ENCODE results near the gene SH3PXD2B. TPM values are rescaled to one million over a fixed set of nuclear protein-coding genes. Genes with fewer than 3 reads are reported as not detected.

SH3PXD2B gene
- total and polyA plus RNA-seq, 2 donors (not counting 1 experiment from before 2014, with no cell fraction given), result not detected

DNA sequence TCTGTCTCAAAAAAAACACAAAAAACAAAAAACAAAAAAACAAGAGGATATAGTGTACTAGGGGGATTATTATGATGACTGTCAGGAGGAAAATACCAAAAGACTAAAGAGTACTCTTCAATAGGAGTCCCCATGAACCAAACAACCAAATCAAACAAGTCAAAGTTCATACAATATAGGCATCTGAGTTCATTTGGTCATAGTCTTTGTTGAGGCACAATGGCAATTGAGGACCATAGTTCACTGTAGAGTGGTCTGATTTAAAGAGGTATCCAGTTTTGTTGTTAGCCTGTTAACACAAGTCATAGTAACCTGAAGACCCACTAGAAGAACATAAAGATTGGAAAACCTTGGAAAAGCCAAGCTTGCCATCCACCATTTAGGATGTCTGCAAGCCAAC lies 159.5 kb downstream of the SH3PXD2B start:
- Histone ChIP-seq H2AFZ (ENCODE audit: insufficient read depth, low read depth, low read length, poor library complexity, severe bottlenecking) (no peak overlapping the region), H3K27ac (ENCODE audit: low read length in 2 of 2) (no peak overlapping the region), H3K27me3 (replicated peaks in 1 of 4; ENCODE audit: control extremely low read depth in 1 of 4, control insufficient read depth in 3 of 4, insufficient read depth in 4 of 4, low read length in 3 of 4) (no peaks in the 10 kb centered on the region), H4K20me1 (ENCODE audit: control insufficient read depth, insufficient read depth, low read length, poor library complexity, severe bottlenecking) (no peaks in the 10 kb centered on the region), H3K4me2 (replicated peaks; ENCODE audit: low read depth, low read length, poor library complexity, severe bottlenecking) (no peak overlapping the region), H3K79me2 (ENCODE audit: control insufficient read depth, insufficient read depth, low read length) (no peaks in the 10 kb centered on the region), H3K9me3 (ENCODE audit: control extremely low read depth in 1 of 3, control insufficient read depth in 2 of 3, insufficient read depth in 1 of 3, low read length in 2 of 3) (no peaks in the 10 kb centered on the region), H3K36me3 (replicated peaks in 1 of 2; ENCODE audit: control extremely low read depth in 1 of 2, control insufficient read depth in 1 of 2, extremely low read depth in 1 of 2, insufficient read depth in 2 of 2, low read length in 1 of 2) (no peaks in the 10 kb centered on the region), H3K4me1 (ENCODE audit: control insufficient read depth in 2 of 2, insufficient read depth in 2 of 2, low read length in 2 of 2) (no peaks in the 10 kb centered on the region), H3K4me3 (ENCODE audit: control extremely low read depth in 1 of 5, extremely low read depth in 1 of 5, insufficient read depth in 1 of 5, low read depth in 2 of 5, low read length in 4 of 5) (no peak overlapping the region), H3K9ac (ENCODE audit: low read length) (no peak overlapping the region)
- ChIA-PET CTCF (interaction anchor here (0.8 to 2.0 kb wide), 3 partner anchors 9 to 184 kb away, joined by 3 to 10 read pairs (median 5); no protein-coding TSS in a partner anchor), POLR2A (no interaction called here)
- intact Hi-C loops (cut with micrococcal nuclease), result loop anchor here (10.0 kb wide), 2 partner anchors 400 to 810 kb away; no protein-coding TSS in a partner anchor
- Mint-ChIP-seq H3K27ac (no peak overlapping the region), H3K4me3 (no peak overlapping the region), H3K4me1 (peaks cover 3% of the 10 kb centered on the region), H3K27me3 (peaks cover 8% of the 10 kb centered on the region), H3K9me3 (ENCODE audit: insufficient read depth) (no peaks in the 10 kb centered on the region)
- no peak for ATAC-seq (ENCODE audit: low read depth)
- DNase-seq, result no peak
- no peak for TF ChIP-seq CTCF (IDR thresholded peaks at IDR 0.05)
- TF ChIP-seq EZH2 (IDR thresholded peaks at IDR 0.05; ENCODE audit: borderline replicate concordance, insufficient read depth, low read depth, low read length, poor library complexity, severe bottlenecking), result no peak

DNA sequence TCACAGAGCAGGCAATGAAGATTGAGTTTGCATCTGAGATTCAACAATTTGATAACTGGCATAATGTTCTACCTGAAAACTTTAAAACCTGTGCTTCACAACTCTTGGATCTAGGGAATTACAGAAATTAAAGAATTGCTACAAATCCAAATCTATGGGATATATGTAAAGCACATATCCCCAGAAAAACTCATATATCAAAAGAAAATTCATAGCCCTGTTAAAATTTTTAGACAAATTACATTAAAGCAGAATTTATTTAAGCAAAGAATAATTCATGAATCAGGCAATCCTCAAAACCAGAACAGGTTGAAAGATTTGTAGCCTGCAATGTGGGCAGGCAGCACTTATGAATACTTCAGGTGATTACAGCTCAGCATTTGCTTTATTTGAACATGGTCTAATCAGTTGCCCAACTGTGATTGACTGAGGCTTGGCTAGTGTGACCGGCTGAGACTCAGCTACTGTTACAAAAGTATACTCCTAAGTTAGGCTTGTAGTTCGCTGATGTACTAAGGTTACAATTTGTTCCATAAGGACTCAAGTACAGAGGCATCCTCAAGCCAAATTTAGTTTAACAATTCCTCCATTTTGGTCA lies 160.5 kb downstream of the SH3PXD2B start:
- no peak overlapping the region for H3K4me3 ChIP-seq (ENCODE audit: control extremely low read depth in 1 of 5, extremely low read depth in 1 of 5, insufficient read depth in 1 of 5, low read depth in 2 of 5, low read length in 4 of 5)
- no peak for ATAC-seq (ENCODE audit: low read depth)
- Mint-ChIP-seq H3K27me3 (peaks cover 8% of the 10 kb centered on the region), H3K4me3 (no peak overlapping the region), H3K4me1 (peaks cover 3% of the 10 kb centered on the region), H3K27ac (no peak overlapping the region), H3K9me3 (ENCODE audit: insufficient read depth) (no peaks in the 10 kb centered on the region)
- H3K27me3 ChIP-seq (replicated peaks in 1 of 4; ENCODE audit: control extremely low read depth in 1 of 4, control insufficient read depth in 3 of 4, insufficient read depth in 4 of 4, low read length in 3 of 4), result no peaks in the 10 kb centered on the region
- intact Hi-C loops (cut with micrococcal nuclease), result loop anchor here (1.0 to 10.0 kb wide), 6 partner anchors 10 to 809 kb away; partner anchors contain the start of gene STK10
- no peaks in the 10 kb centered on the region for H3K79me2 ChIP-seq (ENCODE audit: control insufficient read depth, insufficient read depth, low read length)
- H3K9ac ChIP-seq (ENCODE audit: low read length), result no peak overlapping the region
- no peaks in the 10 kb centered on the region for H3K4me1 ChIP-seq (ENCODE audit: control insufficient read depth in 2 of 2, insufficient read depth in 2 of 2, low read length in 2 of 2)
- no peak overlapping the region for H2AFZ ChIP-seq (ENCODE audit: insufficient read depth, low read depth, low read length, poor library complexity, severe bottlenecking)
- no peak overlapping the region for H3K4me2 ChIP-seq (replicated peaks; ENCODE audit: low read depth, low read length, poor library complexity, severe bottlenecking)
- DNase-seq, result no peak
- no CpG with 5 or more reads among the region's 2 CpGs for WGBS (ENCODE audit: insufficient coverage)
- no peak for TF ChIP-seq EZH2 (IDR thresholded peaks at IDR 0.05; ENCODE audit: borderline replicate concordance, insufficient read depth, low read depth, low read length, poor library complexity, severe bottlenecking)
- TF ChIP-seq CTCF (IDR thresholded peaks at IDR 0.05), result no peak
- CTCF ChIA-PET, result interaction anchor here (0.8 to 3.8 kb wide), 18 partner anchors 9 to 811 kb away, joined by 3 to 26 read pairs (median 4); partner anchors contain the start of genes STK10 and UBTD2
- no peak overlapping the region for H3K27ac ChIP-seq (ENCODE audit: low read length in 2 of 2)
- H3K9me3 ChIP-seq (ENCODE audit: control extremely low read depth in 1 of 3, control insufficient read depth in 2 of 3, insufficient read depth in 1 of 3, low read length in 2 of 3), result no peaks in the 10 kb centered on the region
- H3K36me3 ChIP-seq (replicated peaks in 1 of 2; ENCODE audit: control extremely low read depth in 1 of 2, control insufficient read depth in 1 of 2, extremely low read depth in 1 of 2, insufficient read depth in 2 of 2, low read length in 1 of 2), result no peaks in the 10 kb centered on the region
- POLR2A ChIA-PET, result interaction anchor here (0.6 kb wide), 1 partner anchor 164 kb away, joined by 3 read pairs; no protein-coding TSS in a partner anchor
- no peaks in the 10 kb centered on the region for H4K20me1 ChIP-seq (ENCODE audit: control insufficient read depth, insufficient read depth, low read length, poor library complexity, severe bottlenecking)

Measured in B cell (primary cell).